ENCODE data around the gene OOSP3.

The OOSP3 gene

GRCh38 chr11:59938718-59939117 is 60.1 kb downstream of the OOSP3 start:
- Histone ChIP-seq H3K27ac (no peak overlapping the region), H3K4me1 (no peaks in the 10 kb centered on the region), H3K4me3 (no peak overlapping the region), H3K9me3 (no peaks in the 10 kb centered on the region), H3K36me3 (no peaks in the 10 kb centered on the region), H3K27me3 (no peaks in the 10 kb centered on the region)
- intact Hi-C loops (cut with DNase I; ENCODE audit: low total_unique reads): no loop called here
- no peak for DNase-seq
- TF ChIP-seq CTCF (IDR thresholded peaks at IDR 0.05): no peak

- no peak overlapping the region for H3K4me3 ChIP-seq
- no peak overlapping the region for H3K27ac ChIP-seq
Observed at GRCh38 chr11:59939482-59939881, 60.9 kb downstream of the OOSP3 start.

GRCh38 chr11:59941091-59941490 is 62.5 kb downstream of the OOSP3 start:
- H3K4me1 ChIP-seq: no peaks in the 10 kb centered on the region
- TF ChIP-seq CTCF (IDR thresholded peaks at IDR 0.05): no peak
- no peak overlapping the region for H3K4me3 ChIP-seq
- no peaks in the 10 kb centered on the region for H3K9me3 ChIP-seq
- H3K36me3 ChIP-seq: no peaks in the 10 kb centered on the region
- no peaks in the 10 kb centered on the region for H3K27me3 ChIP-seq
- no peak overlapping the region for H3K27ac ChIP-seq
- DNase-seq: no peak
- intact Hi-C loops (cut with DNase I; ENCODE audit: low total_unique reads): no loop called here

More at GRCh38 chr11:59939482-59939881, 60.9 kb downstream of the OOSP3 start:
- TF ChIP-seq CTCF (IDR thresholded peaks at IDR 0.05): no peak
- no peaks in the 10 kb centered on the region for H3K9me3 ChIP-seq
- H3K4me1 ChIP-seq: no peaks in the 10 kb centered on the region
- H3K27me3 ChIP-seq: no peaks in the 10 kb centered on the region
- no peaks in the 10 kb centered on the region for H3K36me3 ChIP-seq
- intact Hi-C loops (cut with DNase I; ENCODE audit: low total_unique reads): no loop called here
- no peak for DNase-seq

GRCh38 chr11:59943997-59944714 is 65.6 kb downstream of the OOSP3 start:
- DNase-seq: no peak

GRCh38 chr11:59944720-59945119 is 66.1 kb downstream of the OOSP3 start:
- TF ChIP-seq CTCF (IDR thresholded peaks at IDR 0.05): no peak
- H3K27me3 ChIP-seq: no peaks in the 10 kb centered on the region
- no peaks in the 10 kb centered on the region for H3K36me3 ChIP-seq
- intact Hi-C loops (cut with DNase I; ENCODE audit: low total_unique reads): no loop called here
- no peak overlapping the region for H3K27ac ChIP-seq
- H3K4me1 ChIP-seq: no peaks in the 10 kb centered on the region
- no peaks in the 10 kb centered on the region for H3K9me3 ChIP-seq
- no peak for DNase-seq
- H3K4me3 ChIP-seq: no peak overlapping the region

More at GRCh38 chr11:59943997-59944714, 65.6 kb downstream of the OOSP3 start:
- no peak overlapping the region for H3K27ac ChIP-seq
- H3K9me3 ChIP-seq: no peaks in the 10 kb centered on the region
- no peaks in the 10 kb centered on the region for H3K36me3 ChIP-seq
- H3K27me3 ChIP-seq: no peaks in the 10 kb centered on the region
- intact Hi-C loops (cut with DNase I; ENCODE audit: low total_unique reads): no loop called here
- H3K4me1 ChIP-seq: no peaks in the 10 kb centered on the region
- TF ChIP-seq CTCF (IDR thresholded peaks at IDR 0.05): no peak
- H3K4me3 ChIP-seq: no peak overlapping the region
